HG03039 (cell line): ENCODE results near the gene EEA1.

ENCODE experiments used
- ATAC-seq: cut with Tn5 transposase; IDR thresholded peaks from one replicate; pipeline ENCODE4 v1.9.1; 2021; ENCODE audit warnings: mild to moderate bottlenecking, moderate library complexity; ENCODE audit not compliant: unreplicated experiment

Gene EEA1

GRCh38 chr12:92897844-92898243, 31.3 kb downstream of the EEA1 start:
- ATAC-seq, result no peak

DNA sequence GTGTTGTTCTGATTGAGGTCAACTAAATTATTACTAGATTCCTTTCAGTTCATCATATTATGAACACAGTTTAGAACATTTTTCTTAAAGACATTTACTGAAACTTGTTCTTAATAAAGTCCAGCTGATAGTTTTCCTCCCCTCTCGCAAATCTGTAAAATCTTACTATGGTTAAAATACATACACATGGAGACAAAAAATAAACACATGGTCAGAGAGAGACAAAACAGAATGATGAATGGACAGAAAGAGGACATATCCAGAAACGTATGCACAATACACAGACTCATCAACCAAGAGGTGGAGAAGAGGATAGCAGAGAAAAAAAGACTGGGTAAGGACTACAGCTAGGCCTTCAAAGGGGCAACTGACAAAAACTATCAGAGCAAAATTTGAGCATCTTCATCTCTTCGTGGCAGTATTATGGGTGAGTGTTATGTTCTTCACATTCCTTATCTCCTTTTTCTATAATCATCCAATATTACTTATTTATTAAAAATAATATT, 38.4 kb downstream of the EEA1 start:
- no peak for ATAC-seq

DNA sequence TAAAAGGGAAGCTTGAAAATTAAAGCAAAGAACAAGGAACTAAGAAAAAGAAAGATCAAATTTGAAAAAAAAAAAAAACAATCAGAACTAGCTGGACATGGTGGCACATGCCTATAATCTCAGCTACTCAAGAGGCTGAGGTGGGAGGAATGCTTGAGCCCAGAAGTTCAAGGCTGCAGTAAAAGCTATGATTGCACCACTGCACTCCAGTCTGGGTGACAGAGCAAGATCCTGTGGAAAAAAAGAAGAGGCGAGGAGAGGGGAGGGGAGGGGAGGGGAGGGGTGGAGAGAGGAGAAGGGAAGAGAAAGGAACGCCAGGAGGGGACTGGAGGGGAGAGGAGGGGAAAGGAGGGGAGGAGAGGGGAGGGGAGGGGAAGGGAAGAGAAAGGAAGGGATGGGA, 43.0 kb downstream of the EEA1 start:
- no peak for ATAC-seq

- no peak for ATAC-seq
Measured at GRCh38 chr12:92879698-92880322, 49.3 kb downstream of the EEA1 start.

DNA sequence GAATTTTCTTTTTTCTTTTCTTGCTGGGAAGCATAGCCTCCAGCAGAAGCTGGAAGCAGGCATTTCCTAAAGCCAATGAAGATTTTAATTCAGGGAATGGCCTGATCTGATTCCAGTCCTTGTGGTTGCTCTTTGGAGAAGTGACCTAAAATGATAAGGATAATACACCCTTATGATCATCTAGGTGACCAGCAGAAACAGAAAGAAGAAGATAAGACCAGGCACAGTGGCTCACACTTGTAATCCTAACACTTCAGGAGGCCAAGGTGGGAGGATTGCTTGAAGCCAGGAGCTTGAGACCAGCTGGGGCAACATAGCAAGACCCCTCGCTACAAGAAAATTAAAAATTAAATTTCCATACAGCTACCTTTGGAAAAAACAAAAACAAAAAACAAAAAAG, 51.2 kb downstream of the EEA1 start:
- ATAC-seq, result no peak

DNA sequence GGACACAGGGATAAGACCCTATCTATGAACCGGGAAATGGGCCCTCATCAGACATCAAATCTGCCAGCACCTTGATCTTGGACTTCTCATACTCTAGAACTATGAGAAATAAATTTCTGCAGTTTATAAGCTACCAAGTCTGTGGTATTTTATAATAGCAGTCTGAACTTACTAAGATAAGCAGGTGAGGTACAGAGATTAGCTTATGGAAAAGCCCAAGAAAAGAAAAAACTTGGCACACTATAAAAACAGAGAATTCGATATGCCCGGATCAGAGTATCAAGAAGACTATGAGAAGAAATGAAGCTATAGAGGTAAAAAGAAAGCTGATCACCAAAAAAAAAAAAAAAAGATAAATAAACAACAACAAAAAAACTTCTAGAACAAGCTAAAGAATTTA, 52.6 kb downstream of the EEA1 start:
- no peak for ATAC-seq

- ATAC-seq, result no peak
Measured at GRCh38 chr12:92871116-92871515, 58.0 kb downstream of the EEA1 start.

- ATAC-seq, result no peak
Measured at GRCh38 chr12:92866418-92866817, 62.7 kb downstream of the EEA1 start.

DNA sequence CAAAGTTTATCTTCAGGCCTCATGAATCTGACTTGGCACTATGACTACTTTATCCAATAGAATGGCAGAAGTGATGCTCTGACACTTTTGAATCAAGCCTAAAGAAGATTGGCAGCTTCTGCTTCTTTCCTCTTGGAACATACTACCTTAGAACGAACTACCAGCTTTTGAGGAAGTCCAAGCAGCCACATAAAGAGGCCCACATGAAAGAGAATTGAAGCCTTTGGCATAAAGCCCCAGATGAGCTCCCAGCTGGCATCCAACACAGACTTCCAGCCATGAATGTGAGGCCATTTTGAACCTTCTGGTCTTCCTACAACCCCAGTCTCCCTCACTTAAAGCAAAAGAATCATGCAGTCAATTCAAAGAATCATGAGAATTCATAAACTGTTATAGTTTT, 65.8 kb downstream of the EEA1 start:
- ATAC-seq, result no peak

GRCh38 chr12:92861381-92861780, 67.7 kb downstream of the EEA1 start:
- ATAC-seq, result no peak

- no peak for ATAC-seq
Measured at GRCh38 chr12:92860521-92860920, 68.6 kb downstream of the EEA1 start.

DNA sequence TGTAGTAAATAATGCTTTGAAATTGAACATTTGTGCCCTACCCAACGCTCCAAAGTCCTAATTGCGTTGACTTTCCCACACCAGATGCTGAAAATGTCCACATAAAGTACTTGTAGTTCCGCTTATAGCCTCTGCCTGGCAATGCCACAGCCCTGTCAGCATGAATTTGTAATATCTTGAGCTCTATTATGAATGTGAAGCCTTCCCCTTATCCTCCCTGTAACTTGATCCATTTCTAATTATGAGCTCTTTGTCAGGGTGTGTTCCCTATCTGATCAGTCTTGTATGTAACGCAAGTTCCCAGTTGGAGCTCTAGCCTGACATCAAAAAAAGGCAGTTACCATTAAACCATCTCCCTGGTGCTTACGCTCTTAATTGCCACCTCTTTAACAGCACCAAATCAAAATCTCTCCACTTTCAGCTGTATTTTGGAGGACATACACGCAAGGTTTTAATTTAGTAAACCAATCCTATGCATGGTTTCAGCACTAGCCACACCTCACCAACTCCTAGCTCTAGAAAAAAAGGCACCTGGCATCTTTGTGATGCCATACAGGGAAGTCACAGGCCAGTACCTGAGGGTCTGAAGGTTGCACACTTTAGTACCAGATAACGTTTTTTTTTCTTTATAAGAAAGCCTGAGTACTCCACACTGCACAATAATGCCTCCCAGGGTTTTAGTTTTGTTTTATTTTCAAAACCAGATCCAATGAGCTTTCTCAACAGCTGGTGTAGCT, 69.3 kb downstream of the EEA1 start:
- ATAC-seq, result no peak

DNA sequence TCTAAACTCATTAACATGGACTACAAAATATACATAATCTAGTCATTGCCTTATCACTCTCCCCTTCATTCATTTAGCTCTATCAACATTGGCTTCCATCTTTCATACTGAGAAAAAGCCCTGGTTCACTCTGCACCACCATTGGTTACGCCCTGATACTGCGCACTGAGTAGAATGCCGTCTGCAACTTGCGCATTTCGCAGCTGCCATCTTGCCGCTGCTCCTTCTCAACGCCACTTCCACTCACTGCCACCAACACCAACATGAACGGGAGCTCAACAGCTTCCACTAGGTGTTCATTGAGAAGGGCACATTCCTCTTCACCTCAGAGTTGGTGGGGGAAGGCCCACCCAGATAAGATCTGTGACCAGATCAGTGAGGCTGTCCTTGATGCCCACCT, 71.3 kb downstream of the EEA1 start:
- ATAC-seq, result no peak

DNA sequence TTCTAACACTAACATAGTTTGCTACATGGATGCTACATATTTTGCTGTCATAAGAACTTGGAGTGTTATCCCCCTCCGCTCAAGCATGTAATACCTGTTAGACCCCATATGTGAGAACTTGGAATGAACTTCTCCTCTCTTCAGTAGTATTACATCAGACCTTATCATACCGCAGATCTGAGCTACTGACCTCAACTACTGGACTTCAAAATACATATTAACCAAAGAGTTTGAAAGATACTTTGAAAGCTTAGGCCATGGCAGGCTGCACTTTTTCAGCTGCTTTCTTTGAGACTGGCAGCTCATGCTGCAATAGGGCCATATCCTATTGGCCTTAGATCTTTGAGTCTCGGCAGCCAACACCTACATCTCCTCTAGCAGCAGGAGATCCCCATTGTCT, 74.8 kb downstream of the EEA1 start:
- ATAC-seq, result no peak

GRCh38 chr12:92848740-92849139, 80.4 kb downstream of the EEA1 start:
- ATAC-seq, result no peak

- no peak for ATAC-seq
Measured at GRCh38 chr12:92847368-92847767, 81.7 kb downstream of the EEA1 start.

DNA sequence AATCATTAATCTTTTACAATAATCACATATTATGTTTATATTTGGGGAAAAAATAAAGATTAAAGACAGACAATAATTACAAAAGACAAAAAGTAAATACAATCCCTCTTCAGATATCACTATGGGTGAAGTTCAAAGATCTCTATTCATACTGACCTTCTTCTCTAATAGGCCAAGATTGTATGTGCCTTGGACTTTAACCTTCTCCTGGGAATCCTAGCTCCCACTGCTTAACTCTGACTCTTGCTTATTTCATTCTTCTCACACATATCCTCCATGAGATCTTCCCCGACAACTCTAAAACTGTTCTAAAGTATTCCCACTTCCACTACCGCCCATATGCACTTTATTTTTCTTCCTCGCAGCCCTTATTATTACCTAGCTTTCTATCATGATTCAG, 83.8 kb downstream of the EEA1 start:
- no peak for ATAC-seq

DNA sequence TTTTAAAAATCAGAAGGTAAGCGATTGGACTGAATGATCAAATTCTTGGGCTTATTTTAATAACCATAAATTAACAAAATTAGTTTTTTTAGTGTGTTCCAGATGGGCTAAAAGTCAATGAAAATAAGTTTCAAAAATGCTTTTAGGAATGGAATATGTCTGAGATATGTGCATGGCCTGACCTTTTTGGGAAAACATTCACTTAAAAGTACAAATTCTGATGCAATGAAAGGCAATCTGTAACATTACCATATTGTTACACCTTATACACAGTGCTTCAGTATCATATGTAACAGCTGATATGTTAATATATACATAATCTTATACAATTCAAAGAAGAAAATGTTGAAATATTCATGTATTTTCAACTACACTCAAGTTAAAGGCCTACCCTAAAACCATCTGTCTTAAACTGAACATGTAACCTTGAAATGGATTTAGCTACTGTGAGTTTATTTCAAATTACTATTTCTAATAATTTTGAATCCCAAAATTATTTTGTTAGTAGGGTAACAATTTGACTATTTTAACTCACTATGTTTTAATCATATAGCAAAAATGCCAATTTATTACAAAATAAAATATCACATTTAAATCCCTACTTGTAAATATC, 84.8 kb downstream of the EEA1 start:
- ATAC-seq, result no peak

DNA sequence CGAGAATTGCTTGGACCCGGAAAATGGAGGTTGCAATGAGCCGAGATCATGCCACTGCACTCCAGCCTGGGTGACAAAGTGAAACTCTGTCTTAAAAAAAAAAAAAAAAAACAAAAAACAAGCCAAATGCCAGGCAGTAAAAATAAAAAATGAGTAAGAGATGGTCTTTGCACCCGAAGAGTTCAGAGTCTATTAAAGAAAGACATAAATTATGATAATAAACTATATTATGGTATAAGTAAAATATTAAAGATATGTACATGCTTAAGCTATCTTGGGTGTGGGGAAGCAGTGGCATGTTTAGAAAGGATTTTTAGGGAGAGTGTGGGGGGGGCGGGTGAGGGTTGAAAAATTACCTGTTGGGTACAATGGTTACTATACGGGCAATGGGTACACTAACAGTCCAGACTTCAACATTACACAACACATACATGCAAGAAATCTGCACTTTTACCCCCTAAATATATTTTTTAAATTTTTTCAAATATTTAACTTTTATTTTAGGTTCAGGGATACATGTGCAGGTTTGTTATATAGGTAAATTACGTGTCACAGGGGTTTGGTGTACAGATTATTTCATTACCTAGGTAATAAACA, 99.3 kb downstream of the EEA1 start:
- ATAC-seq, result no peak

DNA sequence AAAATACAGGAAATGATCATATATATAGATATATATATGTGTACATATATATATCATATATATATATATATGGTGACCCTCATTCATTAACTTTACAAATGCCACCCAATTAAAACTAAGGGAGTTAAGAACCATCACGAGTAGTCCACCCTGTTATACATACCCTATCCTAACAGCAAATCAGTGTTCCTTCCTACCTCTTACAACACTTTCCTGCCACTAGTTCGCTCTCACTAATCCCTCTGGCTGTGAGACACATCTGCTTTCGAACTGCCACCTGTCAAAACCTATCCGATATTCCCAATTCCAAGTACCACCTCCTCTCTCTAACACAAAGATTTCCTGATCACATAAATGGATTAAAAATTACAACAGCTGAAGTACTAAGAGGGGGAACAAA, 100.5 kb downstream of the EEA1 start:
- no peak for ATAC-seq

DNA sequence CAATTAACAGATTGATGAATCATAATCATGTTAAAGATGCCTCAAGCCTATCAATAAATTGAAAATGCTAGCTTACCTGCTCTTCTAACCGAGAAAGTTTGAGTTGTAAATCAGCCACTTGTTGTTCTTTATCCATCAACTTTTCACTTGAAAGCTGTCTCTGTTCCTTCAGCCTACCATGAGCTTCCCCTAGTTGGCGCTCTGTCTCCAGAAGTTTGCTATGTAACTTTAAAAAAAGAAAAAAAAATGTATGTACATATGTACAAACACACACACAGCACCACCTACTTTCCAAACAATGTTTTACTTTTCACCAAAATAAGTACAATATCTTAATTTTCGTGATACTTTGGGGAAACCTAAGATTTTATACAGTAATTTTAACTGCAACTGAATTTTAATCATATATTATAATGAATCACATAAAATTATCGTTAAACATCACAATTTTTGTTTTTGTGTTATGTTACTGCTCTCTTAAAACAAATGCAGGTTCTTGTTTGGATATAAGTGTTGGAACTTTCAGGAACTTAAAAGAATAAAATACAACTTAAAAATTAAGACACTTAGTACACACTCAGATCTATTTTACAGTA, 101.2 kb downstream of the EEA1 start:
- no peak for ATAC-seq
